Brain pericyte (primary cell): ENCODE results near the gene GABARAP.

Experiments used
- DNase-seq: peaks from one replicate; pipeline ENCODE4 v3.0.0-alpha.2; 2012; ENCODE audit warnings: low read depth, low spot score

The GABARAP gene

DNA sequence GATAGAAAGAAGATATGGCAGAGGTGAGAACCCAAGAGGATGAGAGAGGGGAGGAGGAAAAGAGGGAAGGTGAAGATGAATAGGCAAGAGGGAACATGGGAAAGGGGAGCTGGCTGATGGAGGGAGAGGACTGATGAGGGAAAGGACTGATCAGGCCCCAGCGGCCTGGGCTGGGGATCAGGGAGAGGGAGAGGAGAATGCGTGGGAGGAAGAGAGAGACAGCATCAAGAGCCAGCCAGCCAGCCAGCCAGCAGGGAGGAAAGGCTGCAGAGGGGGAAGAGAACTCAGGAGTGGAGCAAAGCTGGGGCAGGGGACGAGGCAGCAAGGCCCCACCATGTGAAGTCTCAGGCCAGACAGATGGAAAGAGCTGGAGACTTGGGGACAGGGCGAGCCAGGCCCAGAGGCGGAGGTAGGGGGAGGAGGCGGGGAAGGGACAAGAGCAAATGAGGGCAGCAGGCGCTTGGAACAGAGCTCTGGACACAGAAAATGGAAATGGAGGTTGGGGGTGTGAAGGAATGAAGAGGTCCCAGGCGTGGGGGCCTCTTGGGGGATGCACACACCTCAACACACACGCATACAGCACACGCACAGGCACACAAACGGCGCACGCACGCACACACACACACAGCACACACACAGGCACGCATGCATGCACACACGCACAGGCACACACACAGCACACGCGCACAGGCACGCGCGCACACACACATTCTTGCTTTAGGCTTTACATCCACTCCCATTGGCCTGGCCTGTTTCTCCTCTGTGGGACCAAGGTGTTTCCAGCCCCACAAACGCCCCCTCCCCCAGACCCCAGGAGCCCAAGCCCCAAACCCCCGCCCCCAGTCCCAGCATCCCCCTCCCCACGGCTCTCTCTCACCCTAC lies 34.9 kb downstream of the GABARAP start:
- DNase-seq: no peak

DNA sequence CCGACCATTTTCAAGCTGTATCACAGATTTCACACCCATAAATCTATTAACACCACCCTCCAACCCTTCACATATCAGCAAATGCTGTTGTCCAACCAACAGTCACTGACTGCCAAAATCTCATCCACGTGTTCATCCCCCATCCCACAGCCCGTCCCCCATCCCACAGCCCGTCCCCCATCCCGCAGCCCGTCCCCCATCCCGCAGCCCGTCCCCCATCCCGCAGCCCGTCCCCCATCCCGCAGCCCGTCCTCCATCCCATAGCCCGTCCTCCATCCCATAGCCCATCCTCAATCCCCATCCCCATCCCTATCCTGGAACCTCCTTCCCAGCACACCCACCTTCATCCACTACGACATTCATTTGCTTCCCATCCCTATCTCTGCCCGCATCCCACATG lies 36.7 kb downstream of the GABARAP start:
- no peak for DNase-seq

DNA sequence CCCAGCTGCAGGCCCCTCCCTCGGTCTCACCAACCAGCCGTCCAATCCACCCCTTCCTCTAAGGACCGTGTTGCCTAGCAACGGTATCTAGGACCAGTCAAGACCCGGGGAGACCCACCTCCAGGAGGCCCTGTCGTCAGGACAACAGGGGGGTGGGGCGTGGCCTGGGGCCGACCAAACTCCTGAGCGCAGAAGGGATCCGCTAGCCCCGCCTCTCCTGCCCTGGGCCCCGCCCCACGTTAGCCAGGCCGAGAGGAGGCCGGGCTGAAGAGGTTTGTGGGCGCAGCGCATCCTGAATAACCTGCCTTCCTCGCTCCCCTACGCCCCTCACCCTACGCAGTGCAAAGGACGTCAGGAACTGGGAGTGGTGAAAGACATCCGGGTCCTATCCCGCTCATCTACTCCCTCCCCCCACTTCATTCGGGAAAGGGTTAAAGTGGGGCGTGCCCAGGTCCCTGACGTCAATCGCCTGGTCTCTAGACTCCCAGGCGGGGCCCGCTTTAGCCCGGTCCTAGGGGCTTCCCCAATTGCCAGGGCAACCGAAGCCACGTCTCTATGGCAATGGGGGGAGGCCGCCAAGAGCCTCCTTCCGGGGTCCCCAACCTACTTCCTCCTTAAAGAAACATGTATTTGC lies 37.3 kb downstream of the GABARAP start:
- DNase-seq: peak; percentile 80

DNA sequence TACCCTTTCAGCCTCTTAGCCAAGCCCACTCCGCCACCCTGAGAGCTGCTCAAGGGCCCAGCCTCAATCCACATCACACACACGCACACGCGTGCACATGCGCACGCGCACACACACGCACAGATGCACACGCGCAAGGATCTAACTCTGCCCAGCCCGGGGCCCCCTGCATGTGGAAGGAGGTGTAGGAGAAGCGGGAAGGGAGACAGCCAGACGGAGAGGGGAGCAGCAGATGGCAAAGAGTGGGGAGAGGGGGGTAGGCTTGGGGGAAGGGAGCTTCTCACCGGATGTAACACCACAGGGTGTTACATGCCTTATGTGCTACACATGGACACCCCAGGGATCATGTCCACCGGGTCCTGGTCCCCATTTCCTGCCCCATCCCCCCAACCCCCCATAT lies 37.9 kb downstream of the GABARAP start:
- DNase-seq: no peak

DNA sequence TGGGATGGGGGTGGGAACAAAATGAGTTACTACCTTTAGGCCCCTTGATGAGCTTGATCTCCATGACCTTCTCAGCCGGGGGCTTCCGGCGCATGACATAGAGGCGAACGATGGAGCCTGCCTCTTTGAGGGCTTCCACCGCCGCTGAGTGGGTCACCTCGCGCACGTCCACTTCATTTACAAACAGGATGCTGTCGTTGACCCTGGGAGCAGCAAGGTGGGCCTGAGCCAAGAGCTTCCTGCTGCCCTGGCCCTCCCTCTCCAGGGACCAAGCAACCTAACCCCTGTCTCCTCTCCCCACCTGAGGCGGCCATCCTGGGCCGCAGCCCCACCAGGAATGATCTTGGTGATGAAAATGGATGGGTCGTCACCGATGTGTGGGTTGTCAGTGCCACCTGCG lies 38.9 kb downstream of the GABARAP start:
- DNase-seq: no peak

DNA sequence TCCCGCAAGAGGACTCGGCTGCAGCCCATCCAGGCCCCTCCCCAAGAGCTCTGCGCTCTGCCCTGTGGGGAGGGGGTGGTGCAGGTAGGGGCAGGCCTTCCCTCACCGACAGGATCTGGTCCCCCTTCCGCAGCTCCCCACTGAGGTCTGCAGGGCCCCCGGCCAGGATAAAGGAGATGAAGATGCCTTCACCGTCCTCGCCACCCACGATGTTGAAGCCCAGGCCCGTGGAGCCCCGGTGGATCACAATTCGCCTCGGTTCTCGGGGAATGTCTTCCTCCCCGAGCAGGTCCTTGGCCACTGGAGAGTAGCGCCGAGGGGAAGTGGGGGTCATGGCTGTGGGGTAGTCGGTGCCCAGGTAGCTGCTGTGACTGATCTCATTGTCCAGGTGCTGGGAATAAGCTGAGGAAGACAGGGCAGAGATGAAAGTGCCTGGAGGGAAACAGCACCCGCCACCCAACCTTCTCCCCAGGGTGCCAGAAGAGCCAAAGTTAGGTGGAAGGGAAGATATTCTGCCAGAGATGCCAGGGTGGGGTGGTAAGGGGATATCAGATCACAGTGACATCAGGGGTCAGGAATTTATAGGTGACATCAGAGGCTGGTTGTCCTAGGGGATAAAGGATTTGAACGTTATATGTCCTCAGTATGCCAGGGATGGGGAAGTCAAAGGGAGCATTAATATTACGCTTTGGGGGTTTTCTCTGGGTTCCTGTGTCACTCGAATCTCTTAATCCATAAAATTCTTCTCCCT lies 45.4 kb downstream of the GABARAP start:
- no peak for DNase-seq

DNA sequence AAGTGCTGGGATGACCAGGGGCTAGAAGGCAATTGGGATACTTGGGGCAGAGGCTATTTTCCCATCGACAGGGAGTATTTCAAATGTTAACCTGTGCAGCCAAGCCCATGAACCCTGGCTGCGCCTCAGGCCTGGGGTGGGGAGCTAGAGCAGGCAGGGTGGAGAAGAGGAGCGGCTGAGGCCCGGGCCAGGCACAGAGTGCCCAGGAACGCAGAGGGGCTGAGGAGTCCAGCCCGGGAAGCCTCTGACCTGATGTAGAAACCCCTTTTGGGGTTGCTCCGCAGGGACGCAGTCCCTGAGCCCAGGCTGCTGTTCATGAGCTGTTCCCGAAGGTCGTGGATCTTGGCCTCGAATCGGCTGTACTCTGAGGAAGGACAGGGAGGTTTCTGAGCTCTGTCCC lies 46.3 kb downstream of the GABARAP start:
- DNase-seq: no peak

DNA sequence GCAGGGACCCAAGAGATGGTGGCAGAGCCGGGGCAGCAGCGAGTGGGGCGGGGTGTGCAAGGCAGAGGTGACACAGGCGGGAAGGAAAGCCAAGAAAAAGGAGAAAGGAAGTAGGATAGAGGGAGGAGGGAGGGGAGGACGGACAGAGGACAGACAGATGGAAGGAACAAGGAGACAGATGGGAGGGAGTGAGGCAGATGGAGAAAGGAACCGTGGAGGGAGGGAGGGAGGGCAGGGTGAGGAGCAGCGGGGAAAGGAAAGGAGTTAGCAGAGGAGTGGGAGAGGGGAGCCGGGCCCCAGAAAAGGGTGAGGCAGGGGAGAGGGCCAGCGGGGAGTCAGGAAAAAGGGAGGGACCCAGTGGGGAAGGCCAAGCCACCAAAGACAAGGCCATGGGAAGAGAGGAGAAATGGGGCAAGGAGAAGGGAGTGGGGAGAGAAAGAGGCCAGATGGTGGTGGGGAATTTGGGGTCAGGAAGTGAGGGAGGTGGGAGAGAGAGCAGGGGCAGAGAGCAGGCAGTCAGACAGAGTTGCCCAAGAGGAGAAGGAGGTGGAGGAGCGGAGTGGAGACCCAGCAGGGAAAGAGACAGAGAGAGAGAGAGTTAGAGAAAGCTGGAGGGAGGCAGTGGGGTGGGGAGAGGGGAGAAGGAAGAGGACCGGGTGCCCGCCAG lies 49.8 kb downstream of the GABARAP start:
- DNase-seq: no peak

DNA sequence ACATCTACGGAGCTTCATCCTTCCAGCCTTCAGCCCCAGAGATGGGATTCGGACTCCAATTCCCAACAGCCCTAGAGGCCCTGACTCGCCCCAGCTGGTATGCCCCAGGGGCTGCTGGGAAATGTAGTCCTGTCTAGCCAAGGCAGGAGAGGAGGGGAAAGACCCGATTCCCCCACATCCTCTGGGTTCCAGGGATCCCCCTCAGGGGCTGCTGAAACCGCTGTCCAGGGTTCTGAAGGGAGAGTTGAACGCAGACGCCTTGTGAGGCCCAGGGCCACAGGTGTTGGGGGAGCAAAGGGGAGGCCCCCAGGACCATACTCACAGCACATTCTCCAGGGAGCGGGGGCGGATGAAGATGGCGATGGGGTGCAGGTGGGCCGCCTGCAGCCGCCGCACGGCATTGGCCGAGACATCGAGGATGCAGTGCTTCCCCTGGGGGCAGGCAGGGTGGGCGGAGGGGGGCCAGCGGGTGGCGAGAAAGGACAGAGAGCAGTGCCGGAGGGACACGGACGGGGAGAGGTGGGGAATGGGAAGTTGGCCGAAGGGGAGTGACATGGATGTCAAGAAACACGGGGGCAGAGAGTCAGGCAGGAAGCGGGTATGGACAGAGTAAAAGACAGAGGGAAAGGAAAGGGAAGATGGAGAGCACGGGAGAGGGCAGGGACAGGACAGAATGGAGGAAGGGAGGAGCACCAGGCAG lies 50.5 kb downstream of the GABARAP start:
- DNase-seq: no peak

DNA sequence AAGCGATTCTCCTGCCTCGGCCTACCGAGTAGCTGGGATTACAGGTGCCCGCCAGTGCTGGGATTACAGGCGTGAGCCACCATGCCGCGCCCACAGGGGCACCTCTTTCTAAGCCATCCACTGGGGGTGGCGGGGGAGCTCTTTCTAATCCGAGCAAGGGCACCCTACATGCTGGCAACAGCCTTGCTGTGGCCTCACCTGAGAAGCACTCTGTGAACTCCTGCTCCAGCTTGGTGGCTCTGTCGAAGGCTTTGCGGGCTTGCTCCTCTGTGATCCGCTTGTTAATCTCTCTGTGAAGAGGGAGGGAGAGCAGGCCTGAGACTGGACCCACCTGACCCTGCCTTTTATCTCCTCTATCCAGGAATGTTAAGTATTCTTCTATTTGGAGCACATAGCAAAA lies 51.2 kb downstream of the GABARAP start:
- no peak for DNase-seq

DNA sequence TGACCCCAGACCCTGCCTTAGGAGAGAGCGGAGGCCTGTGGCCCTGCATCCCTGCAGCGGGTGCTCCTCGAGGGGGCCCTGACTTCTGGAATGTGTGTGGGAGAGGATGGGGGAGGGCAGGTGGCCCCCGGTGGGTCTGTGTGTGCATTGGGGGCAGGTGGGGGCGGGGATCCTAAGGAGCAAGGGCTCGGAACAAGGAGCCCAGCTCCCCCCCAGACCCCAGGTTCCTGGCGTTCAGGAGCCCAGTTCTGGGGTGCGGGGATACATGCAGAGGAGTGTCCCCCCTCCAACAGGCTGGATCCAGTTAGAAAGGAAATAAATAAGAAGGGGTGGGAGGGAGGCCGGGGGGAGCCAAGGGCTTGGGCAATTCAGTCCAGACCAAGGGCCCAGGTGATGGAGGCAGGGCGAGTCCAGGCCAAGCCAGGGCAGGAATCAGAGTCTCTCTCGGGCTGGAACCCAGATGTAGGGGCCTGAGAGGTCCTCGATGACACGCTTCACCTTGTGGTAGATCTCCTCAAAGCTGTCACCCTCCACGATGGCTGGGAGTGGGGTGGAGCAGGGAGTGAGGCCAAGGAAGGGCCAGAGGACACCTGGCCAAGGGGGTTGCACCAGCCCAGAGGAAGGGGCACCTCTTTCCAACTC lies 51.9 kb downstream of the GABARAP start:
- no peak for DNase-seq
